GM13977 (cell line): Measurements from ENCODE around the gene ABCA1.

Experiments
- DNase-seq: peaks from one replicate; pipeline ENCODE4 v3.0.0; 2012; ENCODE audit warnings: low spot score
- CTCF ChIP-seq: IDR thresholded peaks from 2 replicates; pipeline ENCODE4 v1.5.1; 2012; ENCODE audit warnings: mild to moderate bottlenecking, control low read depth; ENCODE audit not compliant: insufficient read depth; ENCODE audit errors: extremely low read depth, missing control alignments
- in situ Hi-C: fragments of 300-500 bp; cut with MboI; formaldehyde crosslinking; loops from one replicate; pipeline ENCODE4 v1.12.0; 2022; ENCODE audit warnings: low sequenced_read_pairs, low pct_unique_long_range_greater_than_20kb, mixed read lengths, inconsistent platforms; ENCODE audit not compliant: unreplicated experiment

ABCA1 gene

GRCh38 chr9:104914466-104914865 is 13.5 kb downstream of the ABCA1 start:
- TF ChIP-seq CTCF, result no peak
- in situ Hi-C loops, result no loop called here
- DNase-seq, result no peak

GRCh38 chr9:104912606-104913005 is 15.3 kb downstream of the ABCA1 start:
- no peak for DNase-seq
- in situ Hi-C loops, result no loop called here
- no peak for TF ChIP-seq CTCF

GRCh38 chr9:104911032-104911607 is 16.8 kb downstream of the ABCA1 start:
- TF ChIP-seq CTCF, result no peak
- in situ Hi-C loops, result no loop called here
- DNase-seq, result no peak

- in situ Hi-C loops, result no loop called here
- no peak for TF ChIP-seq CTCF
- no peak for DNase-seq
Observed at GRCh38 chr9:104907278-104907951, 20.5 kb downstream of the ABCA1 start.

- in situ Hi-C loops, result no loop called here
- DNase-seq, result no peak
Observed at GRCh38 chr9:104906441-104907277, 21.3 kb downstream of the ABCA1 start.

More at GRCh38 chr9:104906441-104907277, 21.3 kb downstream of the ABCA1 start:
- no peak for TF ChIP-seq CTCF
